Prostate gland (tissue), 2 donors: ENCODE measurements around the gene POMC. TPM values are rescaled to one million over a fixed set of nuclear protein-coding genes. Genes with fewer than 3 reads are reported as not detected.
"Not testable (repeated sequence)": the region's sequence is repeated elsewhere in the genome, so short reads cannot be mapped to it uniquely, and the experiment has no call there.

Experiments
- DNase-seq: peaks from one replicate; pipeline ENCODE4 v3.0.0-alpha.2; 2019; ENCODE audit warnings: low spot score
- H3K27ac ChIP-seq, 2 donors: fragments of 200-600 bp; sonication (generic); 2 replicates each; pipeline ENCODE4 v1.5.1; 2017 to 2019
- H3K27me3 ChIP-seq: fragments of 200-600 bp; sonication (generic); replicated peaks from 2 replicates; pipeline ENCODE4 v1.5.1; 2019; ENCODE audit not compliant: insufficient read depth
- H3K36me3 ChIP-seq, 2 donors: fragments of 200-600 bp; sonication (generic); 1 replicate in 1 of 2; 2 replicates in 1 of 2; pipeline versions ENCODE4 v1.5.1 to v1.8.1; 2017 to 2019
- H3K4me1 ChIP-seq: fragments of 200-600 bp; sonication (generic); replicated peaks from 2 replicates; pipeline ENCODE4 v1.5.1; 2019
- H3K4me3 ChIP-seq, 2 donors: fragments of 200-600 bp; sonication (generic); 2 replicates each; pipeline ENCODE4 v1.5.1; 2017 to 2019
- H3K9me3 ChIP-seq: fragments of 200-600 bp; sonication (generic); 2 replicates; pipeline ENCODE4 v1.5.1; 2017
- POLR2A ChIP-seq: fragments of 450-650 bp; IDR thresholded peaks from one replicate; pipeline ENCODE4 v1.6.1; 2016; ENCODE audit warnings: antibody characterized with exemption, mild to moderate bottlenecking
- POLR2AphosphoS5 ChIP-seq: sonication (generic); formaldehyde crosslinking; IDR thresholded peaks from one replicate; pipeline ENCODE4 v1.6.1; 2017; ENCODE audit warnings: antibody characterized with exemption
- WGBS: methylation state at CpG from one replicate; pipeline ENCODE4 v1.1.5; 2018; 5-methylcytosine and 5-hydroxymethylcytosine counted together
- intact Hi-C: fragments of 100-400 bp; cut with DNase I; formaldehyde crosslinking; loops from one replicate; pipeline ENCODE4 v1.14.2; 2022
- total RNA-seq, 2 donors: library from RNA; depleted of rRNA; stranded (reverse); fragments of >200 nt; gene quantifications; one replicate each; pipeline ENCODE4 v1.1.0, GENCODE V29; 2016
- TF ChIP-seq, protein P1 (sequence below), 4 experiments: fragments of 200-600 bp in 2 of 4; fragments of 450-650 bp in 2 of 4; sonication (generic) in 2 of 4; IDR thresholded peaks; 1 replicate in 3 of 4; 2 replicates in 1 of 4; pipeline ENCODE4 v1.5.1; 2016 to 2019; ENCODE audit warnings: antibody characterized with exemption in 4 of 4, mild to moderate bottlenecking in 2 of 4, moderate library complexity in 2 of 4

POMC gene
- total RNA-seq, 2 donors from 2014 or later, result 2.6 to 31.0 TPM

DNA sequence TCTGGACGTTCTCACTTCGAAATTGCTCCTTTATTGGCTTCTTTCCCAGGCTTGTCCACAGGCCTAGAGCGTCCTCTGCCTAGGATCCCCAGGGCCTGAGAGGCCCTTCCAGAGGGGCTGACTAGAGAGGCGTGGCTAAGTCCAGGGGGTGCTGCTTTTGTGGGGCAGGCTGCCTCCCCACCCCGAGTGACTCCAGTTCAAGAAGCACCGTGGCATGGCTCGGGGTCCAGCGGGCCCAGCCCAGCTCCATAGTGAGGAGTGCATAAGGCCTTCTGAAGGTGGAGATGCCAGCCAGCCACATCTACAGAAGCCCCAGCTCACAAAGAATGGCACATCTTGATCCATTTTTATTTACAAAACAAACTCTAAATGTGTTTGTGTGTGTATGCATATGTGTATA is 44.8 kb upstream of the POMC start:
- TF ChIP-seq POLR2A, result no peak
- no peak for TF ChIP-seq POLR2AphosphoS5
- TF ChIP-seq, protein P1, sequence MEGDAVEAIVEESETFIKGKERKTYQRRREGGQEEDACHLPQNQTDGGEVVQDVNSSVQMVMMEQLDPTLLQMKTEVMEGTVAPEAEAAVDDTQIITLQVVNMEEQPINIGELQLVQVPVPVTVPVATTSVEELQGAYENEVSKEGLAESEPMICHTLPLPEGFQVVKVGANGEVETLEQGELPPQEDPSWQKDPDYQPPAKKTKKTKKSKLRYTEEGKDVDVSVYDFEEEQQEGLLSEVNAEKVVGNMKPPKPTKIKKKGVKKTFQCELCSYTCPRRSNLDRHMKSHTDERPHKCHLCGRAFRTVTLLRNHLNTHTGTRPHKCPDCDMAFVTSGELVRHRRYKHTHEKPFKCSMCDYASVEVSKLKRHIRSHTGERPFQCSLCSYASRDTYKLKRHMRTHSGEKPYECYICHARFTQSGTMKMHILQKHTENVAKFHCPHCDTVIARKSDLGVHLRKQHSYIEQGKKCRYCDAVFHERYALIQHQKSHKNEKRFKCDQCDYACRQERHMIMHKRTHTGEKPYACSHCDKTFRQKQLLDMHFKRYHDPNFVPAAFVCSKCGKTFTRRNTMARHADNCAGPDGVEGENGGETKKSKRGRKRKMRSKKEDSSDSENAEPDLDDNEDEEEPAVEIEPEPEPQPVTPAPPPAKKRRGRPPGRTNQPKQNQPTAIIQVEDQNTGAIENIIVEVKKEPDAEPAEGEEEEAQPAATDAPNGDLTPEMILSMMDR (IDR thresholded peaks at IDR 0.05), result no peak
- Histone ChIP-seq H3K4me3 (no peak overlapping the region), H3K4me1 (no peaks in the 10 kb centered on the region), H3K36me3 (no peaks in the 10 kb centered on the region), H3K27ac (no peak overlapping the region), H3K27me3 (no peaks in the 10 kb centered on the region), H3K9me3 (no peaks in the 10 kb centered on the region)
- intact Hi-C loops, result no loop called here
- 52% methylated on average over 8 of the region's 8 CpGs for WGBS
- DNase-seq, result no peak

DNA sequence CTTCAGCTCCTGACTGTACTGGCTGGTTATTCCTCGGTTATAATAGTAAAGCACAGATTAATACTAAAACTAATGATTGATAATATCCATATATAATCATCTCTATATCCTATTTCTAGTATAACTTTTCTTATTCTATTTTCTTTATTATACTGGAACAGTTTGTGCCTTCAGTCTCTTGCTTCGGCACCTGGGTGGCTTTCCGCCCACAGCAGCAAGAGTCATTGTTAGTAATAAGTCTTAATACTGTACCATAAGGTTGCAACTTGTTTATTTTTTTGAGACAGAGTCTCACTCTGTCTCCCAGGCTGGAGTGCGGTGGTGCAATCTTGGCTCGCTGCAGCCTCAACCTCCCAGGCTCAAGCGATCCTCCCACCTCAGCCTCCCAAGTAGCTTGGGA is 42.5 kb upstream of the POMC start:
- H3K4me1 ChIP-seq, H3K4me3 ChIP-seq, H3K27ac ChIP-seq, H3K27me3 ChIP-seq, DNase-seq, H3K36me3 ChIP-seq, intact Hi-C loops, H3K9me3 ChIP-seq: not testable (repeated sequence)
- 97% methylated on average over 6 of the region's 6 CpGs for WGBS

DNA sequence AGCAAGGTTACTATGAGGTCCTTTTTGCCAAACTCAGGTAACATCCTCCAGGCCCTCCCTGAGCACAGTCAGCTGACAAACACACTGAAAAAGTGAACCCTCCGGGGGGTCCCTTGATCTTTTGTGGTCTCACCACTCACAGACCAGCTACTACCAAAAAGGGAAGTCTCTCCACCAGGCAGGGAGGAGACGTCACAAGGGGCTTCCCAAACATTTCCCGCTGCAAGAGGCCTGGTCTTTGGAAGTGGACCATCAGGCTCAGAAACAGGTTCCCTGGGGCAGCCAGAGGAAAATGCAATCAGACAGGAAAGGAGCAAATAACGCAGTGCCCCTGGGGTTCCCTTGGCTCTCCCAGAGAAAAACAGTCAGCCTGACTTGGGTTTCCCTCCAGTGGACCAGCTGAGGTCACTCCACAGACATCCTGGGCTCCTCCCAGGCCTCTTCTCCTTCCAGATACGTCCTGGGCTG is 38.7 kb upstream of the POMC start:
- H3K27me3 ChIP-seq, result no peaks in the 10 kb centered on the region
- no peak for TF ChIP-seq POLR2A
- TF ChIP-seq POLR2AphosphoS5, result no peak
- TF ChIP-seq, protein P1 (IDR thresholded peaks at IDR 0.05), result no peak
- no peaks in the 10 kb centered on the region for H3K4me1 ChIP-seq
- no peak overlapping the region for H3K27ac ChIP-seq
- DNase-seq, result no peak
- 73% methylated on average over 5 of the region's 5 CpGs for WGBS
- no peaks in the 10 kb centered on the region for H3K36me3 ChIP-seq
- H3K4me3 ChIP-seq, result no peak overlapping the region
- no peaks in the 10 kb centered on the region for H3K9me3 ChIP-seq
- intact Hi-C loops, result no loop called here

DNA sequence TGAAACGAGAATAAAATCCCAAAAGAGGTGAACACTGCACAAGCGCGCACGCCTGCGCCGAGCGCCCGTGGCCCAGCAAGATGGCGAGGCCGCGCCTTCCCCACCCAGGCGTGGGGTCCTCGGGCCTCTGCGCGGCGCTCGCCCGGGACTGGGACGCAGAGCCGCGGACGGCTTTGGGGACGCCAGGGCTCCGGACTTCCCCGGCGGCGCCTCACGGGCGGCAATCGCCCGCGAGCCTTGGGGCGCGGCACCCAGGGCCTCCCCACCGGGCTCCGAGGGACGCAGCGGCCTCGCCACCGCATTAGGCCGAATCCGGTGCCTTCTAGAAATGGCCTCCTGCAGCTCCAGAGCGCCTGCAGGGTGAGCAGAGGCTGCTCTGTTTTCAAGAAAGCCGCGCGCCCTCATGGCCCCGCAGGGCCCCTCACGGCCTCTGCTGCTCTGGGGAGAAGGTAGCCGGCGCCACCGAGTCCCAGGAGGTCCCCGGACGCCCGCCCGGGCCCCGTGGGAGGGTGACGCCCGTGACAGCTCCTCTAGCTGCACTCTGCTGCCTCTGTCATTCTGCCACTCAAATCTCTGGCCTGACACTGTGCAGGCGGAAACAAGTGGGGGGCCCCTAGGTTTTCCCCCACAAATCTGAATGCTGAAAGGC is 35.9 kb upstream of the POMC start:
- TF ChIP-seq, protein P1 (IDR thresholded peaks at IDR 0.05), result no peak
- TF ChIP-seq POLR2A (no peak), POLR2AphosphoS5 (no peak)
- intact Hi-C loops, result no loop called here
- whole genome bisulfite sequencing, result 59% methylated on average over 59 of the region's 59 CpGs
- no peak for DNase-seq
- Histone ChIP-seq H3K9me3 (no peaks in the 10 kb centered on the region), H3K36me3 (no peaks in the 10 kb centered on the region), H3K27ac (no peak overlapping the region), H3K4me3 (no peak overlapping the region), H3K4me1 (no peaks in the 10 kb centered on the region), H3K27me3 (no peaks in the 10 kb centered on the region)

DNA sequence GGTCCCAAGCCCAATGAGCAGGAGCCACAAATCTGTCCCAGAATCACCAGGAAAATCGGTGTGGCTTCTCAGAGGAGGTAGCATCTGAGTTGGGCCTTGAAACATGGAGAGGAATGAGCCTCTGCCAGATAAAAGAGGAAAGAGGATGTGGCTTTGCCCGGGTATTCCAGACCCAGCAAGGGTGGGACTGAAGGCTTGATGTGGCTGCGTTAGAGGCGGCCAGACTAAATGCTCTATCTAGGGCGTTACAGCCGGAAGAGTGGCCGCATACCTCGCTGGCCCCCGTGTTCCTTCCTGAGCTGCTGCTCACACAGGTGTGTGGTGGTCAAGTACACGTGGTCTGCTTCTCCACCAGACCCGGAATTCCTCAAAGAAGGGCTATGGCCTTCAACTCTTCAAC is 33.9 kb upstream of the POMC start:
- TF ChIP-seq POLR2A (no peak), POLR2AphosphoS5 (no peak)
- TF ChIP-seq, protein P1 (IDR thresholded peaks at IDR 0.05), result no peak
- Histone ChIP-seq H3K4me1 (peaks cover 5% of the 10 kb centered on the region), H3K4me3 (no peak overlapping the region), H3K27me3 (no peaks in the 10 kb centered on the region), H3K27ac (no peak overlapping the region), H3K36me3 (no peaks in the 10 kb centered on the region), H3K9me3 (no peaks in the 10 kb centered on the region)
- WGBS, result 86% methylated on average over 11 of the region's 11 CpGs
- DNase-seq, result no peak
- intact Hi-C loops, result no loop called here
